Bronchial epithelial cell (primary cell): Measurements from ENCODE around the gene CA12. TPM values are rescaled to one million over a fixed set of nuclear protein-coding genes. Genes with fewer than 3 reads are reported as not detected.
"Not testable (repeated sequence)": the region's sequence is repeated elsewhere in the genome, so short reads cannot be mapped to it uniquely, and the experiment has no call there.

ENCODE experiments used
- DNase-seq: peaks from one replicate; pipeline ENCODE4 v3.0.0-alpha.2; 2010; ENCODE audit warnings: low read depth
- FAIRE-seq: peaks from 2 replicates; lab custom pipeline; 2011; peaks lifted over from hg19 to GRCh38; lab: Jason Lieb, UNC
- H3K27me3 ChIP-seq: 2 replicates; pipeline ENCODE4 v1.5.1; 2011; ENCODE audit warnings: low read length; ENCODE audit not compliant: control insufficient read depth, insufficient read depth
- H3K36me3 ChIP-seq: 2 replicates; pipeline ENCODE4 v1.5.1; 2011; ENCODE audit warnings: low read length; ENCODE audit not compliant: control insufficient read depth, insufficient read depth
- H3K4me3 ChIP-seq: 2 replicates; pipeline ENCODE4 v1.5.1; 2011; ENCODE audit warnings: mild to moderate bottlenecking, low read depth, low read length, control low read depth
- total RNA-seq: library from RNA; depleted of rRNA; stranded (reverse); fragments of >200 nt; gene quantifications from 2 replicates; pipeline ENCODE4 v1.2.1, GENCODE V29; 2014
- TF ChIP-seq, protein P1 (sequence below): IDR thresholded peaks from 2 replicates; pipeline ENCODE4 v1.5.1; 2011; ENCODE audit warnings: mild to moderate bottlenecking, moderate library complexity, low read length, control low read depth, inconsistent platforms; ENCODE audit not compliant: insufficient read depth, severe bottlenecking

The CA12 gene
- total RNA-seq, 1 donor from 2014 or later = 44.0 TPM

DNA sequence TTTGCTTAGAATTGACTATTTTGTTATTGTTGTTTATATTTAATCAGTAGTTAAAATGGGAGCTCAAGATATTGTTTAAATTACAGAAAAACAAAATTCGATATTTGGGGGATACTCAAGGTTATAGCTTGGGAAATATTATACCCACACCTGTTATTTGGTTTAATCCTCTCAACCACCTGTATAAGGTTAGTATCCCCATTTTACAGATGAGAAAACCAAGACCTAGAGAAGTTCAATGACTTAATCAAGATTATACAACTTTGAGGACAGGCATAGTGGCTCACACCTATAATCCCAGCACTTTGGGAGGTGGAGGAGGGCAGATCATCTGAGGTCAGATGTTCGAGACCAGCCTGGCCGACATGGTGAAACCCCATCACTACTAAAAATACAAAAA is 39.8 kb upstream of the CA12 start:
- FAIRE-seq (no peak), DNase-seq (no peak)
- Histone ChIP-seq H3K27me3 (no peaks in the 10 kb centered on the region), H3K36me3 (no peaks in the 10 kb centered on the region), H3K4me3 (no peak overlapping the region)
- TF ChIP-seq, protein P1, sequence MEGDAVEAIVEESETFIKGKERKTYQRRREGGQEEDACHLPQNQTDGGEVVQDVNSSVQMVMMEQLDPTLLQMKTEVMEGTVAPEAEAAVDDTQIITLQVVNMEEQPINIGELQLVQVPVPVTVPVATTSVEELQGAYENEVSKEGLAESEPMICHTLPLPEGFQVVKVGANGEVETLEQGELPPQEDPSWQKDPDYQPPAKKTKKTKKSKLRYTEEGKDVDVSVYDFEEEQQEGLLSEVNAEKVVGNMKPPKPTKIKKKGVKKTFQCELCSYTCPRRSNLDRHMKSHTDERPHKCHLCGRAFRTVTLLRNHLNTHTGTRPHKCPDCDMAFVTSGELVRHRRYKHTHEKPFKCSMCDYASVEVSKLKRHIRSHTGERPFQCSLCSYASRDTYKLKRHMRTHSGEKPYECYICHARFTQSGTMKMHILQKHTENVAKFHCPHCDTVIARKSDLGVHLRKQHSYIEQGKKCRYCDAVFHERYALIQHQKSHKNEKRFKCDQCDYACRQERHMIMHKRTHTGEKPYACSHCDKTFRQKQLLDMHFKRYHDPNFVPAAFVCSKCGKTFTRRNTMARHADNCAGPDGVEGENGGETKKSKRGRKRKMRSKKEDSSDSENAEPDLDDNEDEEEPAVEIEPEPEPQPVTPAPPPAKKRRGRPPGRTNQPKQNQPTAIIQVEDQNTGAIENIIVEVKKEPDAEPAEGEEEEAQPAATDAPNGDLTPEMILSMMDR = no peak

- Histone ChIP-seq H3K36me3 (no peaks in the 10 kb centered on the region), H3K27me3 (no peaks in the 10 kb centered on the region), H3K4me3 (no peak overlapping the region)
- TF ChIP-seq, protein P1 = no peak
- DNase-seq (peak; percentile 32), FAIRE-seq (peak; percentile 52)
These were observed 38.7 kb upstream of the CA12 start for GRCh38 chr15:63420333-63420747.

DNA sequence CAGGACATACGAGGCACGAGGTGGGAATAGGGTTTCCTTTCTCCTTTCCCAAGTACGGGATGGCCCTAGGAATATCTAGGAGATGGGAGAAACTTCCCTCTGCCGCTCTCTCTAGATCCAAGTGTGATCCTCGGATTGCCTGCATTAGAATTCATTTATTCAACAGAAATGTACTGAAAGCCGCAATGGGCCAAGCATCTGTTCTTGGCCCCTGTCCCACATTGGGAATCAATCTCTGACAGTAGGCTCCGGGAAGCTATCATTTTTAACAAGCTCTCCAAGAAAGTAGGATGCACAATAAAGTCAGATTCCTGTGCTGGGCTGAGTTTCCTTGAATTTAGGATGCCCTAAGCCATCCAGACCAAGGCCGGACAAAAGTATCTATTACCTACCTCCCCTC is 37.2 kb upstream of the CA12 start:
- DNase-seq (no peak), FAIRE-seq (no peak)
- H3K4me3 ChIP-seq = no peak overlapping the region
- H3K36me3 ChIP-seq = no peaks in the 10 kb centered on the region
- TF ChIP-seq, protein P1 = no peak
- no peaks in the 10 kb centered on the region for H3K27me3 ChIP-seq

- H3K4me3 ChIP-seq = no peak overlapping the region
- TF ChIP-seq, protein P1 = no peak
- FAIRE-seq (no peak), DNase-seq (no peak)
- H3K36me3 ChIP-seq = no peaks in the 10 kb centered on the region
- no peaks in the 10 kb centered on the region for H3K27me3 ChIP-seq
These were observed 36.1 kb upstream of the CA12 start for GRCh38 chr15:63417721-63418120.

DNA sequence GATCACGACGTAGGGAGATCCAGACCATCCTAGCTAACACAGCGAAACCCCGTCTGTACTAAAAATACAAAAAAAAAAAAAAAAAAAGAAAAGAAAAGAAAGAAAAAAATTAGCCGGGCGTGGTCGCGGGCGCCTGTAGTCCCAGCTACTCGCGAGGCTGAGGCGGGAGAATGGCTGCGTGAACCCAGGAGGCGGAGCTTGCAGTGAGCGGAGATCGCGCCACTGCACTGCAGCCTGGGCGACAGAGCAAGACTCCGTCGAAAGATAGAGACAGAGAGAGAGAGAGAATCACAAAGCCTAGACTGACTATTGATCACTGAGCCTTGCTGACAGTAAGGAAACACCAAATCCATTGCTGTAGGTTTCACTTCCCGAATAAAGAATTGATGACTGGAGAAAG is 35.6 kb upstream of the CA12 start:
- not testable (repeated sequence) for H3K36me3 ChIP-seq, H3K4me3 ChIP-seq, FAIRE-seq, DNase-seq, H3K27me3 ChIP-seq

DNA sequence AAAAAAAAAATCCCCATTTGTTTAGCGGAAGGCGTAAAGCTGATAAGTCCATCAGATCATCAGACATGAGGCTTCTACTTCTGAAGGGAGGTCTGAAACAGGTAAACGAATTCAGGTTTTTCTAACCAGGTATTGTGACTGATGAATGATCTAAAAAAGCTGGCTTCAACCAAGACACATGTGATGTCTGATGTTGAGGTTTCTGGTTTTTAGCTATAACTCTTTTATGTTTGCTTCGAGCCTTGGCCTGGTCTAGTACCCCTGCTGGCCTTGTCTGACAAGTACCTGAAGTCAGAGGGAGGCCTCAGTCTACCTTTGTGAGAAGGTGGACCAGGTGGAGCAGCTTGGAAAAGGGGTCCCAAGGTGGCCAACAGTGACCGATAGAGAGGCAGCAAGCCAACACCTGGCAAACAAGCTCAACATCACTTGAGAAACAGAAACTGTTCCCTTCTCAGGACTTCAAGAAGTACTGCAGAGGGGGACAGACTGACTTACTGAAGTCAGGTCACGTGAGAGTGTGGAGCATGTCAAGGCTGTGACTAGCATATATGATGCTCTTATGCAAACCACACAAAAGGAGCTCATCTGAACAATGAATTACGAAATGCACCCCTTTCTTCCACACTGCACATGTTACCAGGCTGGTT is 33.0 kb upstream of the CA12 start:
- Histone ChIP-seq H3K36me3 (no peaks in the 10 kb centered on the region), H3K27me3 (no peaks in the 10 kb centered on the region), H3K4me3 (no peak overlapping the region)
- DNase-seq (no peak), FAIRE-seq (no peak)
- TF ChIP-seq, protein P1 = no peak
